HepG2 (cell line): ENCODE results near the gene ATXN2. TPM values are rescaled to one million over a fixed set of nuclear protein-coding genes. Genes with fewer than 3 reads are reported as not detected.

Experiments
- ATAC-seq: fragments of 200-7000 bp; cut with Tn5 transposase; 3 replicates; pipeline ENCODE4 v1.9.1; 2020; ENCODE audit warnings: mild to moderate bottlenecking, moderate library complexity
- BruUV-seq: library from RNA; stranded (reverse); fragments of 400-500 nt; replicated peaks from 2 replicates; lab custom pipeline; 2021; lab: Mats Ljungman, UMichigan
- CTCF ChIA-PET: fragments of 300-600 bp; formaldehyde crosslinking; extraction: SDS; loops from one replicate; lab custom pipeline; 2021; ENCODE audit warnings: low total read pairs, inconsistent platforms, low intra/inter-chr PET ratio; lab: Yijun Ruan, JAX
- POLR2A ChIA-PET: fragments of 350-600 bp; sonication (Branson Sonifier 250); formaldehyde crosslinking; loops from one replicate; lab custom pipeline; 2020; ENCODE audit warnings: antibody characterized with exemption, inconsistent platforms; lab: Yijun Ruan, JAX
- DNase-seq: peaks from one replicate; pipeline ENCODE4 v3.0.0-alpha.2; 2015; ENCODE audit warnings: low spot score
- FAIRE-seq: peaks from 3 replicates; lab custom pipeline; 2011; peaks lifted over from hg19 to GRCh38; lab: Jason Lieb, UNC
- H2AFZ ChIP-seq: one replicate; pipeline ENCODE4 v1.6.1; 2011; ENCODE audit warnings: low read length, inconsistent platforms
- H3K27ac ChIP-seq: fragments of 300-600 bp; 3 replicates; pipeline ENCODE4 v1.8.0; 2011; ENCODE audit warnings: mixed run types, mild to moderate bottlenecking, mixed read lengths, low read length, inconsistent platforms; ENCODE audit not compliant: insufficient read depth; ENCODE audit errors: extremely low read length
- H3K27me3 ChIP-seq, 2 experiments: fragments of 200-600 bp in 1 of 2; 2 replicates in 1 of 2; 3 replicates in 1 of 2; pipeline versions ENCODE4 v1.6.0 to v1.8.0; 2011; ENCODE audit warnings: low read length in 2 of 2, mild to moderate bottlenecking in 2 of 2, moderate library complexity in 2 of 2, inconsistent platforms in 1 of 2; ENCODE audit not compliant: insufficient read depth in 2 of 2, control insufficient read depth in 1 of 2
- H3K36me3 ChIP-seq, 2 experiments: fragments of 200-600 bp in 1 of 2; replicated peaks in 1 of 2; 2 replicates in 1 of 2; 3 replicates in 1 of 2; pipeline versions ENCODE4 v1.5.1 to v1.8.0; 2011; ENCODE audit warnings: low read length in 2 of 2, inconsistent platforms in 1 of 2; ENCODE audit not compliant: insufficient read depth in 2 of 2, control insufficient read depth in 1 of 2
- H3K4me1 ChIP-seq: 2 replicates; pipeline ENCODE4 v1.5.1; 2012; ENCODE audit warnings: low read length, inconsistent platforms; ENCODE audit not compliant: insufficient read depth
- H3K4me2 ChIP-seq: 2 replicates; pipeline ENCODE4 v1.6.0; 2011; ENCODE audit warnings: low read depth, low read length, inconsistent platforms
- H3K4me3 ChIP-seq, 3 experiments: fragments of 200-600 bp in 1 of 3; sonication (generic), shearing (Covaris generic) in 1 of 3; replicated peaks in 1 of 3; 2 replicates each; pipeline ENCODE4 v1.5.1; 2011 to 2016; ENCODE audit warnings: low read length in 3 of 3, inconsistent platforms in 2 of 3, low read depth in 2 of 3, mild to moderate bottlenecking in 2 of 3, control low read depth in 1 of 3, mixed read lengths in 1 of 3; ENCODE audit not compliant: insufficient read depth in 1 of 3
- H3K79me2 ChIP-seq: one replicate; pipeline ENCODE4 v1.6.1; 2011; ENCODE audit warnings: low read length, inconsistent platforms; ENCODE audit not compliant: insufficient read depth
- H3K9ac ChIP-seq: 2 replicates; pipeline ENCODE4 v1.6.0; 2011; ENCODE audit warnings: mild to moderate bottlenecking, low read depth, low read length, inconsistent platforms; ENCODE audit not compliant: insufficient read depth
- H3K9me3 ChIP-seq: 2 replicates; pipeline ENCODE4 v1.5.1; 2012; ENCODE audit warnings: mild to moderate bottlenecking, low read length
- H4K20me1 ChIP-seq: 2 replicates; pipeline ENCODE4 v1.6.0; 2011; ENCODE audit warnings: inconsistent platforms, mild to moderate bottlenecking, low read length, moderate library complexity; ENCODE audit not compliant: insufficient read depth
- ARHGAP35 ChIP-seq: sonication (generic); formaldehyde crosslinking; IDR thresholded peaks from 2 replicates; pipeline ENCODE4 v1.9.0; 2022; ENCODE audit warnings: mild to moderate bottlenecking, inconsistent platforms, moderate library complexity, missing genetic modification reagents, borderline replicate concordance
- BHLHE40 ChIP-seq: IDR thresholded peaks from 2 replicates; pipeline ENCODE4 v1.6.1; 2011; ENCODE audit warnings: low read length, improper control_type of control experiment
- ELF4 ChIP-seq: sonication (generic); formaldehyde crosslinking; IDR thresholded peaks from 2 replicates; pipeline ENCODE4 v1.5.0; 2020; ENCODE audit warnings: missing genetic modification reagents, mild to moderate bottlenecking, moderate library complexity, borderline replicate concordance
- FOXK2 ChIP-seq: fragments of 450-650 bp; IDR thresholded peaks from 2 replicates; pipeline ENCODE4 v1.6.1; 2016
- RBM22 ChIP-seq: fragments of 200-400 bp; formaldehyde crosslinking; optimal IDR thresholded peaks from 2 replicates; pipeline ENCODE3; 2017; ENCODE audit warnings: mild to moderate bottlenecking, low read length, moderate library complexity
- ZBTB25 ChIP-seq: IDR thresholded peaks from 2 replicates; pipeline ENCODE4 v1.6.1; 2018; ENCODE audit warnings: missing genetic modification reagents
- ZMYM4 ChIP-seq: sonication (generic); formaldehyde crosslinking; IDR thresholded peaks from 2 replicates; pipeline ENCODE4 v1.8.1; 2023; ENCODE audit warnings: mild to moderate bottlenecking, missing genetic modification reagents
- ZNF589 ChIP-seq: sonication (generic); formaldehyde crosslinking; conservative IDR thresholded peaks from 2 replicates; pipeline ENCODE4 v1.8.0; 2022; ENCODE audit warnings: mild to moderate bottlenecking, moderate library complexity, missing genetic modification reagents
- ZNF597 ChIP-seq: sonication (generic); formaldehyde crosslinking; IDR thresholded peaks from 2 replicates; pipeline ENCODE4 v1.5.0; 2020; ENCODE audit warnings: missing genetic modification reagents
- WGBS: methylation state at CpG from one replicate; pipeline ENCODE4 v1.1.6; 2017; ENCODE audit warnings: low lambda C conversion rate; 5-methylcytosine and 5-hydroxymethylcytosine counted together
- in situ Hi-C: cut with HindIII; loops from 2 replicates; pipeline ENCODE4 v1.10.0; 2017; ENCODE audit warnings: low pct_unique_long_range_greater_than_20kb; ENCODE audit not compliant: extremely low pct_ligation_motif_present
- intact Hi-C: fragments of 100-400 bp; cut with micrococcal nuclease; formaldehyde crosslinking; loops from one replicate; pipeline ENCODE4 v1.10.0; 2022; ENCODE audit not compliant: unreplicated experiment
- polyA plus RNA-seq, 8 experiments: library from polyadenylated mRNA; depleted of rRNA in 3 of 8; stranded (reverse) in 7 of 8; unstranded in 1 of 8; fragments of >200 nt; fragmentation: Illumina TruSeq in 4 of 8; extraction: Trizol in 4 of 8; gene quantifications; 2 replicates each; pipeline versions ENCODE4 v1.2.1 to v1.2.3, GENCODE V29; 2011 to 2016; ENCODE audit warnings: low read depth in 4 of 8, missing spikeins in 1 of 8, mixed read lengths in 1 of 8; ENCODE audit not compliant: insufficient read depth in 1 of 8
- total RNA-seq, 5 experiments: library from RNA; depleted of rRNA; stranded (reverse); fragments of >200 nt; fragmentation: Illumina TruSeq; extraction: Trizol; gene quantifications; 2 replicates each; pipeline ENCODE4 v1.2.3, GENCODE V29; 2016; ENCODE audit warnings: low read depth in 1 of 5

ATXN2 gene
- total and polyA plus RNA-seq, 2 of the 13 experiments (the other 11 are each of a cell fraction or from before 2014, with no cell fraction given) = 18.1 to 27.1 TPM

GRCh38 chr12:111446631-111447570, 152.2 kb downstream of the ATXN2 start:
- Histone ChIP-seq H3K27ac (no peak overlapping the region), H4K20me1 (0 out of 2 replicates have a peak, but pooled peaks cover 9% of the 10 kb centered on the region), H3K4me3 (no peak overlapping the region), H3K79me2 (no peaks in the 10 kb centered on the region), H2AFZ (no peak overlapping the region), H3K27me3 (no peaks in the 10 kb centered on the region; a peak in 1 of 5 replicates), H3K4me1 (no peaks in the 10 kb centered on the region), H3K36me3 (peaks cover 42 to 93% of the 10 kb centered on the region in 2 experiments), H3K9ac (no peak overlapping the region), H3K4me2 (no peak overlapping the region), H3K9me3 (no peaks in the 10 kb centered on the region)
- intact Hi-C loops (no loop called here), in situ Hi-C loops (no loop called here)
- no TSS peak for BruUV-seq
- ChIA-PET POLR2A (no interaction called here), CTCF (no interaction called here)
- peak; percentile 94 for TF ChIP-seq RBM22
- TF ChIP-seq ZNF589 (CRISPR knock-in tag) = no peak
- no peak for TF ChIP-seq BHLHE40
- TF ChIP-seq ARHGAP35 (CRISPR knock-in tag) = no peak
- no peak for TF ChIP-seq ZBTB25
- TF ChIP-seq ELF4 (CRISPR knock-in tag) = no peak
- no peak for TF ChIP-seq ZNF597 (CRISPR knock-in tag)
- TF ChIP-seq ZMYM4 (CRISPR knock-in tag) = no peak
- no peak for TF ChIP-seq FOXK2
- DNase-seq = no peak
- no peak for ATAC-seq
- FAIRE-seq = no peak
- WGBS = 99% methylated on average over 12 of the region's 20 CpGs
